ENCODE data around the gene SFRP2. TPM values are rescaled to one million over a fixed set of nuclear protein-coding genes. Genes with fewer than 3 reads are reported as not detected.
A peak's percentile ranks its signal among the peaks of the same experiment; 100 is the strongest.

SFRP2 gene
- total RNA-seq, 2 donors from 2014 or later, result 7.8 to 49.3 TPM

DNA sequence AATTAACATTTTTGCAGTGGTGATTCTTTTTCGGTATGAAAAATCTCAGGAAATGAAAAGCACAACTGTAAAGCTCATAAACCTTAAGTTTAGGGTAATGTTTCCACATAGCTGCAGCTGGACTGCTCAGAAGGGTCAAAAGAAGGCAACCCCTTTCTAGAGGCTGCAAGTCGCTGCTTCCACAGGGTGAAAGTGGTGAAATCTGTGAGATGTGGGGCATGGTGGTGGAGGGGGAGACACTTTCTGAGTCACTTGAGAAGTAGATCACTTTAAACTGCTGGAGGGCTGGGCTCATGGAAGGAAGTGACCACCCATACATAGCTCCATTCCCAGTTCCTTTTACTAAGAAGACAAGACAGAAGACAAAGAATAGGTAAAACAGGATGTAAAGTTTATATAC is 8.7 kb downstream of the SFRP2 start:
- DNase-seq, result no peak
- intact Hi-C loops (cut with DNase I, micrococcal nuclease), result no loop called here
- no peak for ATAC-seq

GRCh38 chr4:153778383-153778782 is 10.5 kb downstream of the SFRP2 start:
- ATAC-seq, result no peak
- intact Hi-C loops (cut with DNase I, micrococcal nuclease), result no loop called here
- DNase-seq, result no peak

DNA sequence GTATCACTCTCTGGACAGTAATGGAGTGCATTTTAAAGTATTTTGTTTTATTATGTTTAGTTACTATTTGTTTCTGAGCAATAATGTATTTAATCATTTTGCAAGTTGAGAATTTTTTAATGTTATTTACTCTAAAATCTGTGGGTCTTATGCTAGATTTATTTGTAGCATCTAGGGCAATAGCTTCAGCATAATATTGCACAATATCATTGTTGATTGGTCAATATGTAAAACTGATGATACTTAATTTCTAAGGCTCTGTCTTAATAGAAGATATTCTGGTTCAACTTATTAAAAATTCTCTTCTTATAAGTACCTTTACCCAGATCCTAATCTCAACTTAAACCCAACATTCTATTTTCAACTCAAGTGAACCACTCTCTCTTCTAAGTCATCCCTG is 11.5 kb downstream of the SFRP2 start:
- DNase-seq (no peak), ATAC-seq (no peak)
- intact Hi-C loops (cut with DNase I, micrococcal nuclease), result no loop called here

DNA sequence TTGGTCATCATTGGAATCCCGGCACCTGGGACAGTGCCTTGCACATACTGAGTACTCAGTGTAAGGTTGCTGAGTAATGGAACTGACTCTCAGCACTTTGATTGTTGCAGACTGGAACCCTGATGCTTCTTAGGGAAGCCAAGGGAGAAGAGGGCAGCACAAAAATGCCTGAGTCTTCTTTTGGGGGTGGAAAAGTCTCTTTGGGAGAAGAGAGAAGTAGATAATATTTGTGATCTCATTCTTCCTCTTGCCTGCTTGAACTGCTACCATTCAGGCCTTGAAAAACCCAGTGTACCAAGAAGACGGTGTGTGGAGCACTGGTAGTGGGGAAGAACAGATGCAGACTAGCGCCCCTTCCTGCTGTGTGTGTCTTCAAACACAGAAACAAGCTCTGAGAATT is 12.3 kb downstream of the SFRP2 start:
- no peak for DNase-seq
- no peak for ATAC-seq
- intact Hi-C loops (cut with DNase I, micrococcal nuclease), result no loop called here

DNA sequence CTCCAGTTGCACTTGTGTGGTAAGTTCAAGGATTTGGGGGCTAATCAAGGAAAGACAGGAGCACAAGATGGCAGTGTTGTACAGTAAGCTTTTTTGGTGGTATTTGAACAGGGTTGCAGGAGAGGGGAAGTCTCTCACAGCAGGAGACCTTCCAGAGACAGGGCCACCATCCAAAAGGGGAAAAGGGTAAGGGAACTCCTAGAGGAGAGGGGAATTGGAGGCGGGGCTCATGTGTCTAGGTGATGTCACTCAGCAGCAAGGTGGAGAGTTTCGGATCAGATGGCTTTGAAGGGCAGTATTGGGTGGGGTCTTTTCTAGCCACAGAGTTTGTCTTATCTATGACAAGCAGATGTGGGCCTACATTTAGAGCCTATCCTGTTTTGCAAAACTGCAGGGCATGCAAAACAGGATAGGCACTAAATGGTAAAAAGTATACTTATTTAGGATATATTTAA is 15.6 kb downstream of the SFRP2 start:
- ATAC-seq (no peak), DNase-seq (no peak)
- intact Hi-C loops (cut with DNase I, micrococcal nuclease), result no loop called here

- no peak for ATAC-seq
- intact Hi-C loops (cut with DNase I, micrococcal nuclease), result no loop called here
- DNase-seq, result no peak
Observed at GRCh38 chr4:153771046-153771445, 17.8 kb downstream of the SFRP2 start.

DNA sequence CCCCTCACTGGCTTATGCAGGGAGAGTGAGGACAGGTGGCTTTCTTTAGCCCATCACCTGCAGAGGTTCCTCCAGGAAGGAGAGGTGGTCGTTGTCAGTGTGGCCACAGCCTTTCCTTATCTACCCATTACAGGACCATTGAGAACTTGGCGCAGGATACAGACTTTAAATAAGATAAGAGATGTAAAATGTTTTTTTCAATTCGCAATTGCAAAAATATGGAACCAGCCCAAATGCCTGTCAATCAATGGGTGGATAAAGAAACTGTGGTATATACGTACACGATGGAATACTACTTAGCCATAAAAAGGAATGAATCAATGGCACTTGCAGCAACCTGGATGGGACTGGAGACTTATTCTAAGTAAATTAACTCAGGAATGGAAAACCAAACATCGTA is 22.1 kb downstream of the SFRP2 start:
- intact Hi-C loops (cut with DNase I, micrococcal nuclease), result no loop called here
- DNase-seq (no peak), ATAC-seq (no peak)

GRCh38 chr4:153765894-153766293 is 23.0 kb downstream of the SFRP2 start:
- ATAC-seq, result no peak
- intact Hi-C loops (cut with DNase I, micrococcal nuclease), result no loop called here

DNA sequence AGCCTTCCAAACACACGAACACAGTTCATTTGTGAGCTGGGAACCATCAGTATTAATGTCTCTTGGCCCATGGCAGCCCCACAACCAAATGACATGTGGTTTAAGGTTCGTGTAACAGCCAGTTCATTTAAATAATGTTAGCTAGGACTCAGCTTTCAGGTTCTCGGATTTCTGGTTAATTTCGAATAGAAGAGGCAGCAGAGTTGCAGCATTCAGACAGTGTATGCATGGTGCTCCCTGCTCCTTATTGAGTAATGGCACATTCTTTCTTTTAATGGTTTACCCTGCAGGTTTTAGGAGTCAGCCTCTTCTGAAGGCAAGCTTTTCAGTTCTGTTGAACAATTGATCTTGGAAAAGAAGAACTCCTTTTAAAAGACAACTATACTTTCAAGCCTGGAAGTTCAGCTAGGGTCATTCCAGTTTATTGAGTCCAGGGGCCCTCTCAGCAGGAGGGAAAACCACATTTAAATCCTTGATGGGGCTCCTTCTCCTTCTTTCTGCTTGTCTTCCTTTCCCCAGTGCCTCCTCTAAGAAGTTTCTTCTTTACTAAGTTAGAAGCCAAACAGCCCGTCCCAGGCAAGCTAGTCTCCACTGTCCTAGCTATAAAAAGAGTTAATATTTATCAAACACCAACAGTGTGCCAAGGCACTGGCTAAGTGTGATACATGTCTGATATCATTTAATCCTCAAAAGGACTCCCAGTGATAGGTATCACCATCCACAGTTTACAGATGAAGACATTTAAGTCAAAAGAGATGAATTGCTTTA is 24.1 kb downstream of the SFRP2 start:
- peak; percentile 58 for ATAC-seq
- no peak for DNase-seq
- intact Hi-C loops (cut with DNase I, micrococcal nuclease), result no loop called here

More at GRCh38 chr4:153765894-153766293, 23.0 kb downstream of the SFRP2 start:
- no peak for DNase-seq

- DNase-seq, result no peak
- intact Hi-C loops (cut with DNase I, micrococcal nuclease), result no loop called here
Observed at GRCh38 chr4:153763404-153763803, 25.5 kb downstream of the SFRP2 start.

DNA sequence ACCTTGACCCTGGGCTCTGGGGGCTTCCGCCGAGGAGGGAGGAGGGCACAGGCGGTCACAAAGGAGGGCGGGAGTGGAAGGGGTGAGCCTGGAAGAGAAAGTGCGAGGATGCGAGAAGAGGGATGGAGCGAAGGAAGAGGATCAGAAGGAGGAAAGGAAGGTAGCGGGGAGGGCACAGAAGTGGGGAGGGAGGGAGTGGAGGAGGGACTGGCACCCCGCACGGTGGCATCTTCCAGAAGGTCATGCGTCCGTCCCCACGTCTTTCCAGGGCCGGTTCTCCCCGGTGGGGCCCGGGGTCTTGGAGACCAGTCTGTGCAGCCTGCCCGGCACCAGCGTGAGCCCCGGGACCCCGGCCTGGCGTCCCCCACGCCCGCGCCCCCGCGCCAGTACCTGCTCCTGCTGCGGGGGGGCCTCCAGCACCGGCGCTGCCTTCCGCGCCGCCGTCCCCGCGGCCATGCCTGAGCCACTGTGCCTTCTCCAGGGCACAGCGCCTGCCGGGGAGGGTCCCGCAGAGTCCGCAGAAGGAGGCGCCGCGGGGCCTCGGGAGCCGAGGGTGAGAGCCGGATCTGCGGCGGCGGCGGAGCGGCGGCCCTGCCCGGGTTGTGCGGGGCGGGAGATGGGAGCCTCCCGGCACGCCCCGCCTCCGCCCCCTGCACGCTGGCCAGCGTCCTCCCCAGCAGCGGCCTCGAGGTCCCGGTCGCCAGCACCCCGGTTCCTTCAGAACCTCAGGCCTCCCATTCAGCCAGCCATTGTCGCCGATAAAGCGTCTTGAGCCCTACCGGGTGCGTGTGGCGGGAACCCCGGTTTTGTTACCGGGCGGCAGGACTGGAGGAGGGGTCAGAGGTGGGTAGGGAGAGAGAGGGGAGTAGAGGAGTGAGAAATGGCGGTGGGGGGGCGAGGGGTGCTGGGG is 29.2 kb downstream of the SFRP2 start, which contains the start of gene RNF175:
Gene RNF175 (minus strand): TSS at position 618 of the 910 bp plus-strand sequence. CDS start 162 bp downstream, at position 456.
- ATAC-seq (peak; percentile 34), DNase-seq (no peak)
- intact Hi-C loops (cut with DNase I, micrococcal nuclease), result no loop called here

More at GRCh38 chr4:153763404-153763803, 25.5 kb downstream of the SFRP2 start:
- ATAC-seq, result no peak

- intact Hi-C loops (cut with DNase I, micrococcal nuclease), result no loop called here
- DNase-seq, result no peak
- ATAC-seq, result no peak
Observed at GRCh38 chr4:153758688-153759406, 30.0 kb downstream of the SFRP2 start.

- ATAC-seq (no peak), DNase-seq (no peak)
- intact Hi-C loops (cut with DNase I, micrococcal nuclease), result no loop called here
Observed at GRCh38 chr4:153758136-153758535, 30.7 kb downstream of the SFRP2 start.

GRCh38 chr4:153757407-153757806 is 31.5 kb downstream of the SFRP2 start:
- DNase-seq, result no peak
- intact Hi-C loops (cut with DNase I, micrococcal nuclease), result no loop called here
- ATAC-seq, result no peak

- DNase-seq (no peak), ATAC-seq (no peak)
- intact Hi-C loops (cut with DNase I, micrococcal nuclease), result no loop called here
Observed at GRCh38 chr4:153755186-153755585, 33.7 kb downstream of the SFRP2 start.

- peak; percentile 59 for ATAC-seq
- DNase-seq, result no peak
- intact Hi-C loops (cut with DNase I, micrococcal nuclease), result no loop called here
Observed at GRCh38 chr4:153750197-153750817, 38.6 kb downstream of the SFRP2 start.

DNA sequence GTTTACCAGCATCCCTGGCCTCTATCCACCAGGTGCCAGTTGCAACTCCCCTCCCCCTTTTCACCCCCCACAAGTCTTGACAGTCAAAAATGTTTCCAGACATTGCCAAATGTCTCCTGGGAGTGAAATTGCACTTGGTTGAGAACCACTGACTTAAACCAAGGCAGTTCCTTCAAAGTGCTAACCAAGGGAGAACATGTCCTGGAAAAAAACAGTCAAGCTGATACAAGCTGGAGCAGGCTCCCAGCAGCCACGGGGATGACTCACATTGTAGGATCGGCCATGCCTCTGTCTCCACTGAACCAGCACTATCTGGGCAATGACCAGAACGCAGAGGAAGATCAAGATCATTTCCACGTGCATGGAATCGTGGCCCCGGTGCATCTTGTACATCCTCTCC is 40.5 kb downstream of the SFRP2 start:
- no peak for ATAC-seq
- no peak for DNase-seq
- intact Hi-C loops (cut with DNase I, micrococcal nuclease), result no loop called here

- intact Hi-C loops (cut with DNase I, micrococcal nuclease), result no loop called here
- no peak for ATAC-seq
- no peak for DNase-seq
Observed at GRCh38 chr4:153747406-153747955, 41.4 kb downstream of the SFRP2 start.

- ATAC-seq (no peak), DNase-seq (no peak)
- intact Hi-C loops (cut with DNase I, micrococcal nuclease), result no loop called here
Observed at GRCh38 chr4:153745651-153746050, 43.2 kb downstream of the SFRP2 start.
